PC-9 (cell line): ENCODE results near the gene VGLL1. TPM values are rescaled to one million over a fixed set of nuclear protein-coding genes. Genes with fewer than 3 reads are reported as not detected.

Experiments used
- BruUV-seq: library from RNA; stranded (reverse); fragments of 400-500 nt; replicated peaks from 2 replicates; lab custom pipeline; 2021; lab: Mats Ljungman, UMichigan
- CTCF ChIA-PET: fragments of 300-600 bp; sonication (Branson Sonifier 250); formaldehyde crosslinking; loops from one replicate; lab custom pipeline; 2022; ENCODE audit warnings: antibody characterized with exemption; lab: Charles Lee
- POLR2A ChIA-PET: fragments of 300-600 bp; sonication (Branson Sonifier 250); formaldehyde crosslinking; loops from one replicate; lab custom pipeline; 2022; ENCODE audit warnings: antibody characterized with exemption; ENCODE audit not compliant: unreplicated experiment; lab: Charles Lee
- DNase-seq, 2 experiments: peaks; one replicate each; pipeline versions ENCODE4 v3.0.0 to v3.0.0-alpha.2; 2015 to 2022; ENCODE audit warnings: mixed read lengths in 1 of 2
- H2AFZ ChIP-seq: fragments of 200-600 bp; sonication (generic); 2 replicates; pipeline ENCODE4 v1.8.1; 2017; ENCODE audit warnings: antibody characterized with exemption
- H3F3A ChIP-seq: fragments of 200-600 bp; sonication (generic); 2 replicates; pipeline ENCODE4 v1.8.1; 2017; ENCODE audit warnings: antibody characterized with exemption, mild to moderate bottlenecking, low read depth; ENCODE audit not compliant: insufficient read depth
- H3K27ac ChIP-seq: fragments of 200-600 bp; sonication (generic); 2 replicates; pipeline ENCODE4 v1.6.1; 2016; ENCODE audit warnings: mixed run types
- H3K27me3 ChIP-seq: fragments of 200-600 bp; sonication (generic); 2 replicates; pipeline ENCODE4 v1.6.1; 2016; ENCODE audit warnings: low read depth, mixed run types; ENCODE audit not compliant: insufficient read depth
- H3K36me3 ChIP-seq: fragments of 200-600 bp; sonication (generic); 2 replicates; pipeline ENCODE4 v1.6.1; 2016; ENCODE audit warnings: low read depth, mixed run types
- H3K4me1 ChIP-seq: fragments of 200-600 bp; sonication (generic); replicated peaks from 2 replicates; pipeline ENCODE4 v1.6.1; 2016; ENCODE audit warnings: mixed run types; ENCODE audit not compliant: insufficient read depth
- H3K4me2 ChIP-seq: fragments of 200-600 bp; sonication (generic); 2 replicates; pipeline ENCODE4 v1.6.1; 2017; ENCODE audit warnings: mixed run types
- H3K4me3 ChIP-seq: fragments of 200-600 bp; sonication (generic); 2 replicates; pipeline ENCODE4 v1.6.1; 2016; ENCODE audit warnings: mixed run types
- H3K79me2 ChIP-seq: fragments of 200-600 bp; sonication (generic); 2 replicates; pipeline ENCODE4 v1.6.1; 2017; ENCODE audit warnings: low read depth, mixed run types
- H3K9me2 ChIP-seq: fragments of 200-600 bp; sonication (generic); 2 replicates; pipeline ENCODE4 v1.8.1; 2017; ENCODE audit warnings: mild to moderate bottlenecking; ENCODE audit not compliant: insufficient read depth
- H3K9me3 ChIP-seq: fragments of 200-600 bp; sonication (generic); 2 replicates; pipeline ENCODE4 v1.8.1; 2016; ENCODE audit warnings: low read depth; ENCODE audit not compliant: insufficient read depth
- H4K20me1 ChIP-seq: fragments of 200-600 bp; sonication (generic); 2 replicates; pipeline ENCODE4 v1.8.1; 2017; ENCODE audit not compliant: insufficient read depth
- CTCF ChIP-seq: fragments of 200-600 bp; sonication (generic); conservative IDR thresholded peaks from 2 replicates; pipeline ENCODE4 v1.6.1; 2017; ENCODE audit warnings: mixed run types, antibody characterized with exemption, mild to moderate bottlenecking, moderate library complexity
- EZH2 ChIP-seq: fragments of 200-600 bp; sonication (generic); IDR thresholded peaks from 2 replicates; pipeline ENCODE4 v1.8.0; 2017; ENCODE audit warnings: antibody characterized with exemption, low read depth
- intact Hi-C: fragments of 100-400 bp; cut with micrococcal nuclease; formaldehyde crosslinking; loops from one replicate; pipeline ENCODE4 v1.10.0; 2022; ENCODE audit not compliant: unreplicated experiment
- total RNA-seq: library from RNA; stranded (reverse); gene quantifications from 2 replicates; pipeline ENCODE4 v1.2.3, GENCODE V29; 2021

Gene VGLL1
- total RNA-seq, 1 experiment from 2014 or later = 154 TPM

GRCh38 chrX:136542281-136542680 is 10.3 kb downstream of the VGLL1 start:
- ChIA-PET CTCF (no interaction called here), POLR2A (no interaction called here)
- Histone ChIP-seq H3K27me3 (no peaks in the 10 kb centered on the region), H3K9me3 (no peaks in the 10 kb centered on the region), H3K36me3 (peaks cover 62% of the 10 kb centered on the region), H3K27ac (no peak overlapping the region), H3K79me2 (peaks cover 75% of the 10 kb centered on the region), H4K20me1 (peaks cover 16% of the 10 kb centered on the region; the same call in 1 of the 2 replicates), H3K4me2 (no peak overlapping the region), H2AFZ (no peak overlapping the region), H3K4me1 (no peaks in the 10 kb centered on the region), H3K4me3 (no peak overlapping the region), H3F3A (no peaks in the 10 kb centered on the region), H3K9me2 (no peaks in the 10 kb centered on the region)
- no peak for DNase-seq
- intact Hi-C loops = no loop called here
- TF ChIP-seq EZH2 (no peak), CTCF (no peak)
- no TSS peak for BruUV-seq

- POLR2A ChIA-PET = no interaction called here
- Histone ChIP-seq H3K27me3 (no peaks in the 10 kb centered on the region), H4K20me1 (peaks cover 16% of the 10 kb centered on the region; the same call in 1 of the 2 replicates), H3K9me2 (no peaks in the 10 kb centered on the region), H3K9me3 (no peaks in the 10 kb centered on the region), H3K4me2 (no peak overlapping the region), H3K27ac (no peak overlapping the region), H3K4me3 (no peak overlapping the region), H3K4me1 (no peaks in the 10 kb centered on the region), H3F3A (peaks cover 6% of the 10 kb centered on the region; the same call in 1 of the 2 replicates), H3K36me3 (peaks cover 44% of the 10 kb centered on the region), H2AFZ (no peak overlapping the region), H3K79me2 (peaks cover 42% of the 10 kb centered on the region)
- TF ChIP-seq EZH2 (no peak), CTCF (no peak)
- BruUV-seq = no TSS peak
- DNase-seq = no peak
- CTCF ChIA-PET = no interaction called here
- intact Hi-C loops = no loop called here
These were observed 14.4 kb downstream of the VGLL1 start for GRCh38 chrX:136546371-136546781.

GRCh38 chrX:136549226-136549625 is 17.2 kb downstream of the VGLL1 start:
- ChIA-PET POLR2A (no interaction called here), CTCF (no interaction called here)
- Histone ChIP-seq H3K79me2 (0 out of 2 replicates have a peak, but pooled peaks cover 20% of the 10 kb centered on the region), H3K4me1 (no peaks in the 10 kb centered on the region), H3K4me3 (no peak overlapping the region), H2AFZ (no peak overlapping the region), H3K9me3 (no peaks in the 10 kb centered on the region), H3K4me2 (no peak overlapping the region), H3K36me3 (peaks cover 34% of the 10 kb centered on the region), H3F3A (peaks cover 13% of the 10 kb centered on the region; the same call in 1 of the 2 replicates), H3K9me2 (no peaks in the 10 kb centered on the region), H3K27me3 (no peaks in the 10 kb centered on the region), H3K27ac (no peak overlapping the region), H4K20me1 (no peaks in the 10 kb centered on the region)
- TF ChIP-seq EZH2 (no peak), CTCF (no peak)
- intact Hi-C loops = no loop called here
- no peak for DNase-seq
- BruUV-seq = no TSS peak
